HG03469 (cell line): Measurements from ENCODE around the gene SLC6A12.
"Not testable (repeated sequence)": the region's sequence is repeated elsewhere in the genome, so short reads cannot be mapped to it uniquely, and the experiment has no call there.

Experiments used
- ATAC-seq: cut with Tn5 transposase; IDR thresholded peaks from one replicate; pipeline ENCODE4 v1.9.1; 2021; ENCODE audit warnings: mild to moderate bottlenecking, moderate library complexity, moderate number of reproducible peaks; ENCODE audit not compliant: unreplicated experiment

Gene SLC6A12

DNA sequence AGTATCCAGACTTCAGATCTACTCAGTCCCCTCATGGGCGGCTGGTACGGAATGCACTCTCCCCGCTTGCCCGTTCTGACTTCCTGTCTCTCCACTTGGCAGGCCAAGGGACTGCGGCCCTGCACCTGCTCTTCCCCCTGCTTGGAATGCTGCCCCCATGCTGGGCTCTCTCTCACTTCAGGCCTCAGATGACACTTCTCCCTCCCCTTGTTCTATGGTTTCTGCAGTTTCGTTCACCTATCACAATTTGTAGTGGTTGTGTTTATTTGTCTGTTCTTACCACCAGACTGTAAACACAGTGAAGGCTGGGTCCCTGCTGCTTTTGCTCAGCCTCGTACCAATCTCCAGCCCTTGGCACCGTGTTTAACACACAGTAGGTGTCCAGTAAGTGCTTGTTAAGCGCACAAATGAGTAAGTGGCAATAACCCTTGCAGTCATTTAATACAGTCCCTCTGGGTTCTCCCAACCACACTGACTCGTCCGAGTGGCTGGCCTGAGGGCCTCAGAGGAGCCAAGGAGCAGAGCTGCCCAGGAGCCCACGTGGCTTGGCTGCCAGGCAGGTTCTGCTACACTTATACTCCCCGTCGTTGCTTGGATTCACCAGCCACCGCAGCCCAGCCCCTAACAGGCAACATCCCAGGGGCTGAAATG lies 11.8 kb downstream of the SLC6A12 start:
- no peak for ATAC-seq

DNA sequence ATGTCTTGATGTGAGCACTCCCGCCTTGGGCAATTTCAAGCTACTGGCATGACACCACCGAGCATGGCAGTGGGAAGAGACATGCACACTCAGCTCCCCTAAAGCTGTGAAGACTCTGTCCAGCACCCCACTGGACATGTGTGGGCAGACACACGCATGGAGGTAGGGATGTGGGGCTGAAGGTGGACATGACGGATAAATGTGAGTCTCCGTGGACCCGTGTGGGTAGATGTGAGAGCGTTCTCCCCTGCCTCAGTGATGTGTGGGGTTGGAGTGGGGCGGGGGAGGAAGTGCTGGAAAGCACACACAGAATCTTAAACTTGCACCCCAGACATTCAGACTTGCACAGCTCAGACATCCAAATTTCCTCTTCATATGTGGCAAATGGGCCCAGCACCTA lies 12.6 kb downstream of the SLC6A12 start:
- no peak for ATAC-seq

DNA sequence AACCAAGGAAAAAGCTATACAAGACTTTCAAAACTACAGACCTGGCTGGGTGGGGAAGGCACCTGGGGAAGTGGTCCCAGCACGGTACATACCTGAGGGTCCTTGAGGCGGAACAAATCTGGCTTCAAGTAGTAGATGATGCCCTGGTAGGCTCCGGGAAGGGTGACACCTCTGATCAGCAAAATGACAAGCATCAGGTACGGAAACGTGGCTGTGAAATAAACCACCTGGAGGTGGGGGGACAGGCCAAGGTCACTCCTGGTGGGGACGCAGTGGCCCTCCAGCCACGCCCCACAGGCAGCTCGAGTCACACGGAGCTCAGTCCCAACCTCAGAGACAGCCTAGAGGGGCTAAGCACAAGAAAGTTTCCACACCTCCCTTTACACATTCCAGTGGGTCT lies 15.3 kb downstream of the SLC6A12 start:
- ATAC-seq: no peak

DNA sequence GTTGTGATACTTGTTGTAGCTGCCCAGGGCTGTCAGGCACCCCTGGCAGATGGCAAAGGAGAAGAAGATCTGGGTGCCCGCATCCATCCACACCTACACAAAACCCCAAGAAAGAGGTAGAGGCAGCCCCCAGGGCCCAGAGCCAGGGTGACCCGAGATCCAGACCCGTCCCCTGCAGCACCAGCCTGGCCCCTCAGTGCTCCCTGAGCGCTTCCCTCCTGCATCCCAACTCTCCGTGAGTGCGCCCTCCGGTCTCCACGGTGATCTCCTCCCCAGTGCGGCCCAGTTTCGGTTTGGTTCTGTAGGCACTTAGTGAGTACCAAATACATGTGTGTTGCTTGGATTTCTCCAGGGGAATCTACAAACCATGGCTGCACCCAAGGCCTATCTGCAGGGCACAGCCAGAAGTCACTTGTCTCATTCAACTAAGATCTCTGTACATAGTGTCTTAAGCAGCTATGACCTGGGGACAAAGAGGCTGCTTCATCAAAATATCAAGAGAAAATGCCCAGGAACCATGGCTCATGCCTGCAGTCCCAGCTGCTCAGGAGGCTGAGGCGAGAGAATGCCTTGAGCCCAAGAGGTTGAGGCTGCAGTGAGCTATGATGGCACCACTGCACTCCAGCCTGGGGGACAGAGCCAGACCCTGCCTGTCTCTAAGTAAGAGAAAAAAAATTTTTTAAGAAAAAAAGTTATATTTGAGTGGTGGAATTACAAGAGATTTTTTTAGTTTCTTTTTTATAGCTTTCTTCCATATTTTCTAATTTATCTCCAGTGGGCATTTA lies 15.9 kb downstream of the SLC6A12 start:
- ATAC-seq: no peak

DNA sequence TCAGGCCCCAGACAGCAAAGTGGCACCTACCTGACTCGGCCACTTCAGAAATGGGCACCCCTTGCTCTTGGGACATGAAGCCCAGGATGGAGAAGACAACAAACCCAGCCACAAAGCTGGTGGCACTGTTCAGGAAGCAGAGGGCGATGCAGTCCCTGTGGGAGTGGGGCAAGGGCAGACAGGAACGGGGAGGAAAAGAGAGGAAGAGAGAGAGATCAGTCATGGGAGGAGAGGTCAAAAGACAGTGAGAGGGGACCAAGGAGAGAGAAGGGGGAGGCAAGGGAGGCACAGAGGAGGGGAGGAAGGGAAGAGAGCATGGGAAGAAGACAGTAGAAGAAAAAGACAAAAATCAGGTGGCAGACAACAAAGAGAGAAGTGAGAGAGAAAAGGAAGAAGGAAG lies 16.6 kb downstream of the SLC6A12 start:
- no peak for ATAC-seq

DNA sequence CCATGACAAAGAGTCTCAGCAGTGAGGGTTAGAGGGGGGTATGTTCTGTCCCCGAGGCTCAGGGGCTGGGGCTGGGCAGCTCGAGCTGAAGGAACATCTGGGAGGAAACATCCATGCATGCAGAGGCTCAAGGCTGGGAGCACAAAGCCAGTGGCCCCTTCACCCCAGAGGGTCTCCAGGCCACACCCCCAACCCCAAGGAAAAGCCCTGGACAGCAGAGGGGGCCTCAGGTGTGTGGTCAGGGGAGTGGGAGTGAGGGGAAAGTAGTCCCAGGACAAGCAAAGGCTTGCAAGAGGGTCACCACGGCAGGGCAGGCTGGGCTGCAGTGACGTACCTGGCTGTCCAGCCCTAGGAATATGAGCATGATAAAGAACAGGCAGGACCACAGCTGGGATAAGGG lies 17.5 kb downstream of the SLC6A12 start:
- ATAC-seq: no peak

DNA sequence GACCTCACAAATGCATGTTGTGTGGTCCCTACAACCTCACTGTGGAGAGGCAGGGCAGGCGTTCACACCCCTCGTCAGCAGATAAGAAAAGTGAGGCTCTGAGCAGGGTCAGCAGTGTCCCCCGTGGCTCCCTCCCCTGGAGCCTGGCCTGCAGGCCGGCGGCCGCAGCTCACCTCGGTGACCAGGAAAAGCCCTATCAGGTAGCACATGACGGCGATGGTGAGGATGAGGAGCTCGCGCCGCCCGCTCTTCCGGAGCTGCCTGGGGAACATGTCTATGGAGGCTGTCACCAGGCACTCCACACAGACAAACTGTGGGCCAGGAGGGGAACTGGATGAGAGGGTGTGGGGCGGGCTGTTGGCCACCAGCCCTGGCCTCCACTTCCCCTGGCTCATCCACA lies 18.0 kb downstream of the SLC6A12 start:
- no peak for ATAC-seq

DNA sequence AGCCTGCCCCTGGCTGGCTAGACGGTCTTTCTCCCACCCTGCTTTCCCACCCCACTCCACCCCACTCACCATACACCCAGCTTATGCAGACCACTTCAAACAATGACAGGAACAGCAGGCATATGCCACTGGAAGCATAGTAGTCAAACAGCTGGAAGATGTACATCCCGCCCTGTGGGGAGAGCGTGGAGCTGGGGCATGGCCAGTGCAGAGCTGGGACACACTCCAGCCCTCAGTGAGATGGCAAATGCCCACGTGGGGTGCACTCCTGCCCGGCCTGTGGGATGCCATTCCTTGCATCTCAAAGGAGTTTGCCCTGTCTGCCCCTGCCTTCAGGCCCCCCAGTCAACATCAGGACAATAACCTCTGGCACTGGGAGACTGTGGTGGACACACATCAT lies 18.8 kb downstream of the SLC6A12 start:
- no peak for ATAC-seq

DNA sequence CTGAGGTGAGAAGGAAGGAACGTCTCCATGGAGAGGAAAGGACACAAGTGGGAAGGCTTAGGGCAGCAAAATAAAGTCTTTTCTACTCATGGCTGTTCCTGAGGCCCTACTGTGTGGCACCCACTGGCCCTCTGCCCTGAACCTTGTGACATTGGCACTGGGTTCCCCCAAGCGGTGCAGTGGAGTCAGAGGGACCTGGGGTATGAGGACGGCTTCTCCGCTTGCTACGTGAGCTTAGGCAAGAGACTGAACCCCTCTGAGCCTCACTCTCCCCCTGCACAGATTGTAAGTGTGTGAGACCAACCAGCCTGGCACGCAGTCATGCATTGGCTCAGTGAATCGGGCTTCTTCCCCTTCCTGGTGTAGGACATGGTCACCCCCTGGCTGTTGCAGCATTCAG lies 19.7 kb downstream of the SLC6A12 start:
- no peak for ATAC-seq

DNA sequence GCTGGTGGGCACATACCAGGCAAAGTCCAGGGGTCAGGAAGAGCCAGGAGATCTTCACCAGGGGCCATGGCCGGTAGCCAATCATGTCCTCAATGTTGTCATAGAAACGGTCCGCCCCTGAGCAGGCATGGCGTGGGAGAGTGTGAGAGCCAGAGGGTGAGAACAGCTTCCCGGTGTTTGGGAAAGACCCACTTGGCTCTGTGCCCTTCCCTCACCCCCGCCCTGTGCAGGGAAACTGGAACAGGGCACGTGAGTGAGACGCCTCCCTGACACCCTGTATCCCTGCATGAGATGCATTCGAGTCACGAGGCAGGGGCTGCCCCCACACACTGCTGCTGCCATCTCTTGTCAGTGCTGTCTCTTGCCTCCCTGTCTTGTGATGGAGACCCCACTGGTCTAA lies 20.7 kb downstream of the SLC6A12 start:
- no peak for ATAC-seq

DNA sequence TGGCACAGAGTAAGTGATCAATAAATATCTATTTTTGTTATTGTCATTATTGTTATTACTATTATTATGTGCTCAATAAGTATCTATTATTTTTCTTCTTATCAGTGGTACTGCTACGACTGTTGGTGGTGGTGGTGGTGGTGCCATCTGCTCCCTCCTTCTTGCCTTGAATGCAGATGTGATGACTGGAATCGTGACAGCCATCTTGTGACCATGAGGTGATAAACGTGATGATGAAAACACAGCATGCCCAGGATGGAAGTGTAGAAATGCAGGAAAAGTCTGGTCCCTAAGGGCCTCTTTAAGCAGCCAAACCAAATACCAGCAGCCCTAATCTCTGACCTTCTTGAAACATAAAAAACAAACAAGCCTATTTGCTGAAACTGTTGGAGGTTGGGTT lies 22.4 kb downstream of the SLC6A12 start:
- ATAC-seq: no peak

DNA sequence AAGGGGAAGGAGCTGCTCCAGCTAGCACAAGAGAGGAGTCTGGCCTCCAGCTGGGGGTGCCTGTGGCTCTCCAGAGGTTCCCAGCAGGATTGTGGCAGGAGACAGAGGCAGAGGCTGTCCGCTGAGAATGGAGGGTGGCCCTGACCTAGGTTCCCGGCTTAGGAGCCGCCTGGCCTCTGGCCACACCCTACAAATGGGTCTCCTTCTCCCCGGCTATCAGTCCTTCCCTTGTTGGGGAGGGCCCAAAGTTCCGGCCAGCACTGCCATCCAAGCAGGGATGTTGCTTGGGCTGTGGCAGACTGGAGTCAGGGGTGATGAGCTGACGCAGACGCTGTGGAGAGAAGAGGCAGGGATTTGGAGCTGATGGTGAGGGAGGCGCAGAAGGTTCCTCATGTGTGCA lies 23.1 kb downstream of the SLC6A12 start:
- ATAC-seq: no peak

DNA sequence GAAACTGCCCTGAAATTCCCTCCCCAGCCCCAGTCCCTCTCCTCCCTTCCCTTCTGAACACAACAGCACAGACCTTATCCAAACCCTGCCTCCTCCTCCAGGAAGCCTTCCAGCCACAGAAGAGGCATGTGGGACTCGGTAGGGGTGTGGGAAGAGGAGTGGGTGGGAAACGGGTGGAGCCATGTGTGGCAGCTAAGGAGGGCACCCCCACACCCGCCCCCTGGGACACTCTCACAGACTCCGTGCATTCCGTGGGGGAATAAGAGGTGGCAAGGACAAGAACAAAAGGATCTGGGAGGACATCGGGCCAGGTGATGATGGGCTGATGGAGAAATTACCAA lies 24.4 kb downstream of the SLC6A12 start:
- no peak for ATAC-seq

DNA sequence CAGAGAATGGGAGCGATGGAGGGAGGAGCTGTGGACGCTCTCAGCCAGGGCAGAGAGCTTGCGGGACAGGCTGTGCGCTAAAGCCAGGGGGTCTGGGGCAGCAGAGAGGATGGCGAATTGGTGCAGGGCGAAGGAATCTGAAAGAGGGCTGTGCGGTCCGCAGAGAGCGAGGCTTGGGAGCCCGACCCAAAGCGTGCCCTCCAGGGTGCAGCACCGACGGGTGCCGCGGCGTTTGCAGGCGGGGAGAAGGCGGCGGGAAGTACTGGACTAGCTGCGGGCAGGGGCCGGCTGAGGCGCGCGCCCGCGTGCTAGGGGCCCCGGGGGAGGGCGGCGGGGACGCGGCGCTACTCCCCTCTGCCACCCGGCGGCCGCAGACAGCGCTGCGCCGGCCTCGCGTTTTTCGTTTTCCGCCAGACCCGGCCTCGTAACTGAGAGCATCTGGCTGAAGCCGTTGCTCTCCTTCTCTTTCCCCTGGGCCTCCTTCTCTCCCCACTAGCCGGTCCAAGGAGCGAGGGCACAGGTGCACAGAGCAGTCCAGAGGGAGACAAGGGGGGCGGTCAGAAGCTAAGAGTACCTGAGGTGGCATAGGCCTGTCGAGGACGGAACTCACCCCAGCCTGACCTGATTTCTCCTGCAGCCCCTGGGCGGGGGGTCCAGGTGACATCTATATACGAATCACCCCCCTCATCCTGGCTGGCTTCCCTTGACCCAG lies 24.9 kb downstream of the SLC6A12 start:
- no peak for ATAC-seq

DNA sequence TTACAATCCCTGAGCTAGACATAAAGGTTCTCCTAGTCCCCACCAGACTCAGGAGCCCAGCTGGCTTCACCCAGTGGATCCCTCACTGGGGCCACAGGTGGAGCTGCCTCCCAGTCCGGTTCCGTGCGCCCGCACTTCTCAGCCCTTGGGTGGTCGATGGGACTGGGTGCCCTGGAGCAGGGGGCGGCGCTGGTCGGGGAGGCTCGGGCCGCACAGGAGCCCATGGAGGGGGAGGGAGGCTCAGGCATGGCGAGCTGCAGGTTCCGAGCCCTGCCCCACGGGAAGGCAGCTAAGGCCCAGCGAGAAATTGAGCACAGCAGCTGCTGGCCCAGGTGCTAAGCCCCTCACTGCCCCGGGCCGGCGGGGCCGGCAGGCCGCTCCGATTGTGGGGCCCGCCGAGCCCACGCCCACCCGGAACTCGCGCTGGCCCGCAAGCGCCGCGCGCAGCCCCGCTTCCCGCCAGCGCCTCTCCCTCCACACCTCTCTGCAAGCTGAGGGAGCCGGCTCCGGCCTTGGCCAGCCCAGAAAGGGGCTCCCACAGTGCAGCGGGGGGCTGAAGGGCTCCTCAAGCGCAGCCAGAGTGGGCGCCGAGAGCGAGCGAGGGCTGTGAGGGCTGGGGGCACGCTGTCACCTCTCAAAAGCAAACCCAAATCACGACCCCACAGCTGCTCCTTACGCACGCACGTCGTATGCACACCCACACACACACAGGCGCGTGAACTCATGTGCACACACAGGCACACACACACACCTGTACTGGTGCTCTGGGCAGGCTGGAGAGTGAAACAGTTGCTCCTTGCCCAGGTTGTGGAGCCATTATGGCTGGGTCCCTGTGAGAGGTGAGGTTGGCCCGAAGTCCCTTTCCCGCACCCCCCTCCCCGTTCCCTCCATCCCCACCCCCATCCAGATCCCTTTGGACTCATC lies 25.7 kb downstream of the SLC6A12 start:
- ATAC-seq: not testable (repeated sequence)

DNA sequence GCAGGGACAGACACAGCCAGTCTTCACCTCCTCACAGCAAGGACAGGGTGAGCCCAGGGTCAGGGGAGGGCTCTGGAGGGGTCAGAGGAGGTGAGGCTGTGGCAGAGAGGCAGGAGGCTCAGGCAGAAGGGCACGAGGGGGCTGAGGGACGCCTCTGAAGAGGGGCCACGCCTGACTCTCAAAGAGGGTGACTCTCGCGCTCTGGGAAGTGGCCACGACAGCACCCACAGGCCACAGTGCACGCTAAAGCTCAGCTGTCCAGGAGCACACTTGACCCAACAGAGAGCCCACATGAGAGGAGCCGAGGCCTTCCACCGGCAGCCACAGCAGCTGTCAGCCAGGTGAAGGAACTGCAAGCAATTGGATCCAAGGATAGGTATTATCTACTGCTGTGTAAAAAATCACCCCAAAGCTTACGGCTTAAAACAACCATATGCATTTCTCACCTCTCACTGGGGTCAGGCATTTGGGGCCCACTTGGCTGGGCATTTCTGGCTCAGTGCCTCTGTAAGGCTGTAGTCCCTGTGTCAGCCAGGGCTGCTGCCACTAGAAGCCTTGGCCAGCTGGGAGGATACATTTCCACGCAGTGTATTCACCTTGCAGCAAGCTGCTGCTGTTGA lies 27.8 kb downstream of the SLC6A12 start:
- ATAC-seq: no peak

DNA sequence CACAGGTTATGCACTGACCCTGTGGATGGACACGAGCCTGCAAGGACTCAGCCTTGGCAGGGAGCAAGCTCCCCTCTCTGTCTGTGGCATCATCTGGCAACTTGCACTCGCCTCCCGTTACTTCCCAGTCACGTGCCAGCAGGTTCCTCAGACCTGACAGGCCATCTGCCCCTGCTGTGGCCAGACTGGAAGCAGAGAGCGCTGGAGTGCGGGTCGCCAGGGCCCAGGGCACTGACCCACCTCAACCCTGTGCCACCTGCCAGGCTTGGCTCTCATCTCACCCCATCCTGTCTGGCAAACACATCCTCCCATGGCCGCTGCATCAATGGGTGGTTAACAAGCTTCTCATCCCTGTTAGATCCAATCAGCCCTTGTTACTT lies 28.4 kb downstream of the SLC6A12 start:
- ATAC-seq: no peak

DNA sequence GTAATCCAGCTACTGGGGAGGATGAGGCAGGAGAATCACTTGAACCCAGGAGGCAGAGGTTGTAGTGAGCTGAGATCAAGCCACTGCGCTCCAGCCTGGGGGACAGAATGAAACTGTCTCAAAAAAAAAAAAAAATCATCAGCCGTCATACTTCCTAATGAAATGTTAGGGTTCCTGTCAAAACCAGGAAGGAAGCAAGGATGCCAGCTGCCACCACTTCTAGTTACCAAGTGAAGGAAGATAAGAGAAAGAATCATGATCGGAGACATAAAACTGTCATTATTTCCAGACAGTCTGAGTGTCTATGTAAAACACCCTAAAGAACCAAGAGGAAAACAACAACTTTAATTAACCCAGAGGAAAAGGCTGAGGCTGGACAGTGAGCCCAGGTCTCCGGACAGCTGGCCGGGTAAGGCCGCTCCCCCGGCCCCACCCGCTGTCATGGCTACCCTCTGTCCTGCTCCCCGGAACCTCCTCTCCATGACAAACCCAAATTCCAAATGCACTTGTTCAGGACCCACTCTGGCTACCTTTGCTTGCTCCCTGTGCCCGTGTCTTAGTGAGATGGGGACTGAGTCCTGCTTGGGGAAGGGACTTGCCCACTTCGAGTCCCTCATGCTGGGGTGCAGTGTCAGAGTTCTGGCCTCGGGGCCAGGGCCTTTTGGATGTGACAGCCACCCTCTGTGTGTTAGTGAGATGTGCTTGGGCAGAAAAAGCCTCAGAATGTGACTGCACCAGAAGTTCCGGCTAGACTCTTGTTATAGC lies 29.0 kb downstream of the SLC6A12 start:
- ATAC-seq: no peak

DNA sequence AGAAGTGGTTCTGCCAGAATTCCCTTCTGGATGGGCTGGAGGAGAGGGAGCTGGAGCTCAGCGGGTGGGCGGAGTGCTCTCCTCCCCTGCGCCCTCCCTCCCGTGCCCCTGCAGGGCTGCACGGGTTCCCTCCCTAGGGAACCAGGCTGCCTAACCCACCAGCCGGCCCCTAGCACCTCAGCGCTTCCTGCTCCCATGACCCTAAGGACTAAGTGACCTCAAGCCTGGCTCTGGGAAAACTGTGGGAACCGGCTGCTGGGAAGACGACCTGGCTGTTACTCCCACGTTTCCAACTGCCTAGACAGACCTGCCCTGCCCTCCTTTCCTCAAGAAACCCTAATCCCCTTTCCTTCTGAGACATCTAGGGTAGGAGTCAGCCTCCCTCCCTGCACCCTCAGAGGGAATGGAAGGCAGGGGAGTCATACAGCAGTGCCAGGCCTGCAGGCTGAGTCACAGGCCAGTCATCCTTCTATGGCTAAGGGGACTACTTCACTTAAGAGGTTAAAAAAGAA lies 31.5 kb downstream of the SLC6A12 start:
- no peak for ATAC-seq

DNA sequence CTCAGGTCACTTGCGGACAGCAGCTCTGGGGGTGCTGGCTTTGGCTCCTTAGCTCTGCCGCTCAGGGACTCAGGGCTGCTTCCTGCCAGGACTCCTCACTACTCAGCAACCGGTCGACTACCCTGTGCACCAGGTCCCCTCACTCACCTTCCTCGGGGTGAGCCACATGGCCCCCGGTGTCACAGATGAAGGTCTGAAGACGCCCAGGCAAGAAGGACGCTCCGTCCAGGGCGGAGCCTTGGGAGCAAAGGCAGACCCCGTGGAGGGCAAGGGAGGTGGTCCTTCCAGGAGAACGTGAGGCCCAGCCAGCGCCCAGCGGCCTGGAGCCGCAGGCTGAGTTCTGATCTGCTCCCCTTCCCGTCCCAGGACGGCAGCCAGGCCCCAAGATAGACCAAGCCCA lies 32.0 kb downstream of the SLC6A12 start:
- ATAC-seq: no peak
